Right lung (tissue), 5 donors: ENCODE results near the gene CEACAM16. TPM values are rescaled to one million over a fixed set of nuclear protein-coding genes. Genes with fewer than 3 reads are reported as not detected.

Experiments
- DNase-seq, 2 donors: peaks; one replicate each; pipeline ENCODE4 v3.0.0-alpha.2; 2013
- polyA plus RNA-seq, 5 donors: library from polyadenylated mRNA; unstranded; fragments of 120-200 nt; gene quantifications; one replicate each; pipeline versions ENCODE4 v1.2.1 to v1.2.3, GENCODE V29; 2013; ENCODE audit warnings: inconsistent platforms in 1 of 5, low replicate concordance in 1 of 5; ENCODE audit not compliant: insufficient read length in 5 of 5, insufficient read depth in 1 of 5

The CEACAM16 gene
- polyA plus RNA-seq, 5 donors: not detected

GRCh38 chr19:44723952-44724319 lies 25.0 kb downstream of the CEACAM16 start:
- peak; percentile 72 to 78 for DNase-seq

GRCh38 chr19:44725251-44725650 lies 26.3 kb downstream of the CEACAM16 start:
- no peak for DNase-seq

- no peak for DNase-seq
These were observed 26.7 kb downstream of the CEACAM16 start for GRCh38 chr19:44725684-44726083.

GRCh38 chr19:44726465-44726864 lies 27.5 kb downstream of the CEACAM16 start:
- DNase-seq: no peak

GRCh38 chr19:44728178-44728577 lies 29.2 kb downstream of the CEACAM16 start:
- no peak for DNase-seq

GRCh38 chr19:44729516-44730033 lies 30.6 kb downstream of the CEACAM16 start:
- DNase-seq: no peak

GRCh38 chr19:44731081-44731480 lies 32.1 kb downstream of the CEACAM16 start:
- DNase-seq: no peak

GRCh38 chr19:44731622-44732021 lies 32.7 kb downstream of the CEACAM16 start:
- no peak for DNase-seq

GRCh38 chr19:44732235-44733014 lies 33.5 kb downstream of the CEACAM16 start:
- DNase-seq: no peak

- DNase-seq: no peak
These were observed 35.4 kb downstream of the CEACAM16 start for GRCh38 chr19:44734357-44734756.

GRCh38 chr19:44735011-44735410 lies 36.1 kb downstream of the CEACAM16 start:
- no peak for DNase-seq

- DNase-seq: no peak
These were observed 38.5 kb downstream of the CEACAM16 start for GRCh38 chr19:44737238-44738071.

GRCh38 chr19:44738136-44738535 lies 39.2 kb downstream of the CEACAM16 start:
- no peak for DNase-seq

GRCh38 chr19:44738603-44739558 lies 39.9 kb downstream of the CEACAM16 start:
- DNase-seq: no peak

- DNase-seq: no peak
These were observed 41.4 kb downstream of the CEACAM16 start for GRCh38 chr19:44740351-44740824.

GRCh38 chr19:44741258-44741731 lies 42.3 kb downstream of the CEACAM16 start:
- no peak for DNase-seq

GRCh38 chr19:44741841-44742329 lies 42.9 kb downstream of the CEACAM16 start:
- peak; percentile 98 for DNase-seq

GRCh38 chr19:44742330-44743061 lies 43.5 kb downstream of the CEACAM16 start:
- DNase-seq: no peak

GRCh38 chr19:44744871-44745332 lies 46.0 kb downstream of the CEACAM16 start:
- no peak for DNase-seq

- no peak for DNase-seq
These were observed 46.4 kb downstream of the CEACAM16 start for GRCh38 chr19:44745341-44745831.
